ENCODE data around the gene TMEM50A.
"Not testable (repeated sequence)": the region's sequence is repeated elsewhere in the genome, so short reads cannot be mapped to it uniquely, and the experiment has no call there.

- not testable (repeated sequence) for TF ChIP-seq EP300, POLR2A, CTCF, POLR2AphosphoS5 (IDR thresholded peaks at IDR 0.05)
These were observed 43.0 kb upstream of the TMEM50A start for GRCh38 chr1:25294889-25295826.

Data from sigmoid colon (tissue), 4 donors.